HCT116 (cell line): ENCODE measurements around the gene PPFIA2.

Source experiments
- ATF3 ChIP-seq: IDR thresholded peaks from 2 replicates; pipeline ENCODE4 v1.6.1; 2012
- CEBPB ChIP-seq: IDR thresholded peaks from 2 replicates; pipeline ENCODE4 v1.6.1; 2012; ENCODE audit warnings: low read depth
- CTCF ChIP-seq, 3 experiments: fragments of 200-600 bp in 1 of 3; sonication (generic) in 1 of 3; IDR thresholded peaks in 2 of 3; conservative IDR thresholded peaks in 1 of 3; 2 replicates each; pipeline ENCODE4 v1.5.1; 2012 to 2017; ENCODE audit warnings: low read depth in 2 of 3, low read length in 2 of 3, antibody characterized with exemption in 1 of 3, borderline replicate concordance in 1 of 3, control low read depth in 1 of 3, mild to moderate bottlenecking in 1 of 3, mixed read lengths in 1 of 3, mixed run types in 1 of 3, moderate library complexity in 1 of 3; ENCODE audit not compliant: insufficient read depth in 1 of 3
- EZH2 ChIP-seq: fragments of 200-600 bp; sonication (generic); IDR thresholded peaks from 2 replicates; pipeline ENCODE4 v1.6.1; 2017; ENCODE audit warnings: antibody characterized with exemption, mixed run types
- JUND ChIP-seq: IDR thresholded peaks from 2 replicates; pipeline ENCODE4 v1.6.1; 2012
- MAX ChIP-seq: IDR thresholded peaks from 2 replicates; pipeline ENCODE4 v1.6.1; 2012
- POLR2A ChIP-seq: IDR thresholded peaks from 2 replicates; pipeline ENCODE4 v1.7.0; 2011; ENCODE audit warnings: borderline replicate concordance; ENCODE audit not compliant: insufficient read depth, insufficient read length; ENCODE audit errors: extremely low read depth
- POLR2AphosphoS5 ChIP-seq: IDR thresholded peaks from 2 replicates; pipeline ENCODE4 v1.6.1; 2011; ENCODE audit warnings: mild to moderate bottlenecking, low read depth, low read length, moderate library complexity
- REST ChIP-seq: IDR thresholded peaks from 2 replicates; pipeline ENCODE4 v1.6.1; 2012; ENCODE audit warnings: low read depth
- SRF ChIP-seq: IDR thresholded peaks from 2 replicates; pipeline ENCODE4 v1.6.1; 2012; ENCODE audit warnings: low read depth
- ZFX ChIP-seq: fragments of 450-650 bp; IDR thresholded peaks from 2 replicates; pipeline ENCODE4 v1.6.1; 2017
- ZNF274 ChIP-seq: fragments of 200-500 bp; sonication (Bioruptor generic); IDR thresholded peaks from 2 replicates; pipeline ENCODE4 v1.6.1; 2014; ENCODE audit warnings: mild to moderate bottlenecking, low read depth, low read length, inconsistent platforms

GRCh38 chr12:81329085-81329484 is 430.1 kb downstream of the PPFIA2 start:
- TF ChIP-seq CTCF (IDR thresholded peaks at IDR 0.05 in 2 of 3, conservative IDR thresholded peaks at IDR 0.05 in 1 of 3; ENCODE audit: borderline replicate concordance in 1 of 3, insufficient read depth in 1 of 3, low read depth in 2 of 3, low read length in 2 of 3) (peak in 2 of 3 experiments; percentile 58 to 67; a peak in 4 of 6 replicates), POLR2A (no peak), REST (no peak), EZH2 (no peak), ZFX (no peak), SRF (no peak), POLR2AphosphoS5 (no peak), CEBPB (no peak), ZNF274 (no peak), MAX (no peak), JUND (no peak), ATF3 (no peak)
